GM23338 (cell line): ENCODE results near the gene ABHD10. TPM values are rescaled to one million over a fixed set of nuclear protein-coding genes. Genes with fewer than 3 reads are reported as not detected.

Source experiments
- ATAC-seq: fragments of 200-7000 bp; cut with Tn5 transposase; 3 replicates; pipeline ENCODE4 v1.9.1; 2020
- DNase-seq: peaks from one replicate; pipeline ENCODE4 v3.0.0-alpha.2; 2015; ENCODE audit warnings: low spot score
- H2AFZ ChIP-seq: fragments of 200-600 bp; sonication (generic); 2 replicates; pipeline ENCODE4 v1.8.0; 2016; ENCODE audit warnings: antibody characterized with exemption, mild to moderate bottlenecking, moderate library complexity
- H3F3A ChIP-seq: fragments of 200-600 bp; sonication (generic); replicated peaks from 2 replicates; pipeline ENCODE4 v1.8.0; 2017; ENCODE audit warnings: antibody characterized with exemption, mixed run types, low read depth
- H3K27ac ChIP-seq: fragments of 200-600 bp; sonication (generic); 2 replicates; pipeline ENCODE4 v1.6.1; 2016; ENCODE audit warnings: low read depth
- H3K27me3 ChIP-seq: fragments of 200-600 bp; sonication (generic); 2 replicates; pipeline ENCODE4 v1.8.0; 2016; ENCODE audit warnings: mild to moderate bottlenecking, mixed run types, moderate library complexity; ENCODE audit not compliant: insufficient read depth
- H3K36me3 ChIP-seq: fragments of 200-600 bp; sonication (generic); 2 replicates; pipeline ENCODE4 v1.8.0; 2016; ENCODE audit warnings: mild to moderate bottlenecking; ENCODE audit not compliant: insufficient read depth
- H3K4me1 ChIP-seq: fragments of 200-600 bp; sonication (generic); 2 replicates; pipeline ENCODE4 v1.8.0; 2016; ENCODE audit warnings: mild to moderate bottlenecking, moderate library complexity; ENCODE audit not compliant: insufficient read depth
- H3K4me2 ChIP-seq: fragments of 200-600 bp; sonication (generic); 2 replicates; pipeline ENCODE4 v1.7.1; 2017; ENCODE audit warnings: mixed run types
- H3K4me3 ChIP-seq: fragments of 200-600 bp; sonication (generic); 2 replicates; pipeline ENCODE4 v1.6.1; 2016; ENCODE audit warnings: mixed run types
- H3K79me2 ChIP-seq: fragments of 200-600 bp; sonication (generic); replicated peaks from 2 replicates; pipeline ENCODE4 v1.8.0; 2017; ENCODE audit warnings: mild to moderate bottlenecking; ENCODE audit not compliant: insufficient read depth
- H3K9me2 ChIP-seq: fragments of 200-600 bp; sonication (generic); 2 replicates; pipeline ENCODE4 v1.8.0; 2017; ENCODE audit not compliant: insufficient read depth
- H4K20me1 ChIP-seq: fragments of 200-600 bp; sonication (generic); replicated peaks from 2 replicates; pipeline ENCODE4 v1.8.0; 2017; ENCODE audit warnings: mild to moderate bottlenecking; ENCODE audit not compliant: insufficient read depth
- H3K27ac Mint-ChIP-seq: 2 replicates; pipeline ENCODE4 v1.8.0; 2020; ENCODE audit warnings: inconsistent platforms, mild to moderate bottlenecking, moderate library complexity, mixed read lengths
- H3K27me3 Mint-ChIP-seq: 3 replicates; pipeline ENCODE4 v1.8.0; 2022; ENCODE audit warnings: low read depth, mild to moderate bottlenecking, moderate library complexity, mixed read lengths, inconsistent platforms; ENCODE audit not compliant: insufficient read depth, poor library complexity
- H3K36me3 Mint-ChIP-seq: 3 replicates; pipeline ENCODE4 v1.8.0; 2021; ENCODE audit warnings: low read depth, mild to moderate bottlenecking, inconsistent platforms, moderate library complexity, mixed read lengths
- H3K4me1 Mint-ChIP-seq: 3 replicates; pipeline ENCODE4 v1.8.0; 2020; ENCODE audit warnings: mild to moderate bottlenecking, inconsistent platforms, mixed read lengths
- H3K4me3 Mint-ChIP-seq: 3 replicates; pipeline ENCODE4 v1.8.0; 2021; ENCODE audit warnings: moderate library complexity, mild to moderate bottlenecking, inconsistent platforms, mixed read lengths
- H3K9me3 Mint-ChIP-seq: 3 replicates; pipeline ENCODE4 v1.8.0; 2020; ENCODE audit warnings: moderate library complexity, mild to moderate bottlenecking, inconsistent platforms, mixed read lengths
- EZH2 ChIP-seq: fragments of 200-600 bp; sonication (generic); IDR thresholded peaks from one replicate; pipeline ENCODE4 v1.8.0; 2017; ENCODE audit warnings: antibody characterized with exemption, mild to moderate bottlenecking, low read depth; ENCODE audit not compliant: unreplicated experiment
- EZH2phosphoT487 ChIP-seq: fragments of 200-600 bp; sonication (generic); IDR thresholded peaks from one replicate; pipeline ENCODE4 v1.8.1; 2018; ENCODE audit warnings: antibody characterized with exemption; ENCODE audit not compliant: unreplicated experiment
- POLR2AphosphoS5 ChIP-seq: IDR thresholded peaks from 2 replicates; pipeline ENCODE4 v1.6.1; 2016; ENCODE audit warnings: antibody characterized with exemption, low read depth
- STAT1 ChIP-seq: IDR thresholded peaks from one replicate; pipeline ENCODE4 v1.6.1; 2016; ENCODE audit warnings: antibody characterized with exemption; ENCODE audit not compliant: unreplicated experiment
- polyA plus RNA-seq: library from polyadenylated mRNA; unstranded; fragments of >200 nt; fragmentation: Nextera tagmentation; extraction: Ambion mirVana; gene quantifications from 2 replicates; pipeline ENCODE4 v1.2.1, GENCODE V29; 2016
- total RNA-seq: library from RNA; depleted of rRNA; stranded (reverse); fragments of >200 nt; shearing (Covaris generic); gene quantifications from 2 replicates; pipeline ENCODE4 v1.2.3, GENCODE V29; 2014
- TF ChIP-seq, protein P1 (sequence below): fragments of 250-450 bp; sonication (Bioruptor Pico); IDR thresholded peaks from 2 replicates; pipeline ENCODE4 v1.5.0; 2020; ENCODE audit warnings: mild to moderate bottlenecking, moderate library complexity
- TF ChIP-seq, protein P2 (sequence below), 2 experiments: fragments of 200-600 bp in 1 of 2; sonication (generic) in 1 of 2; conservative IDR thresholded peaks; 2 replicates each; pipeline versions ENCODE4 v1.5.1 to v1.6.1; 2016 to 2017; ENCODE audit warnings: antibody characterized with exemption in 2 of 2, low read depth in 2 of 2, mild to moderate bottlenecking in 2 of 2, moderate library complexity in 1 of 2

The ABHD10 gene
- total and polyA plus RNA-seq, 2 experiments from 2014 or later = 16.9 to 28.0 TPM

DNA sequence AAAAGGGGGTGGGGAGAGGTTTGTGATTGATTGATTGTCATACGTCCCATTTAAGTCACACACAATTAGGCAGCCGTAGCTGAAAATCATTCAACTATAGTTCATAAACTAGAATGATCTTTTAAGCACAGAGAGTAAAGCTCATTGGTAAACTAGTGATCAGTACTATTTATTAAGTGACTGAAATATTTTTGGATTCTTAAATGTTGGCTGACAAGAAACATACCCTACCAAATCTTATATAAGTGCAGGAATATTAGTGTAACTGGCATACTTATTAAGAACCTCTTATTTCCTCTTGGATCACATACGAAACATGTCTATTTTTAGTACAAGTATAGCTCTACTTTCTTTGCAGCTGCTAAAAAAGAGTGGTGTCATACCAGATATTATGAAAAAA lies 8.4 kb upstream of the ABHD10 start (continued):
- TF ChIP-seq, protein P1, sequence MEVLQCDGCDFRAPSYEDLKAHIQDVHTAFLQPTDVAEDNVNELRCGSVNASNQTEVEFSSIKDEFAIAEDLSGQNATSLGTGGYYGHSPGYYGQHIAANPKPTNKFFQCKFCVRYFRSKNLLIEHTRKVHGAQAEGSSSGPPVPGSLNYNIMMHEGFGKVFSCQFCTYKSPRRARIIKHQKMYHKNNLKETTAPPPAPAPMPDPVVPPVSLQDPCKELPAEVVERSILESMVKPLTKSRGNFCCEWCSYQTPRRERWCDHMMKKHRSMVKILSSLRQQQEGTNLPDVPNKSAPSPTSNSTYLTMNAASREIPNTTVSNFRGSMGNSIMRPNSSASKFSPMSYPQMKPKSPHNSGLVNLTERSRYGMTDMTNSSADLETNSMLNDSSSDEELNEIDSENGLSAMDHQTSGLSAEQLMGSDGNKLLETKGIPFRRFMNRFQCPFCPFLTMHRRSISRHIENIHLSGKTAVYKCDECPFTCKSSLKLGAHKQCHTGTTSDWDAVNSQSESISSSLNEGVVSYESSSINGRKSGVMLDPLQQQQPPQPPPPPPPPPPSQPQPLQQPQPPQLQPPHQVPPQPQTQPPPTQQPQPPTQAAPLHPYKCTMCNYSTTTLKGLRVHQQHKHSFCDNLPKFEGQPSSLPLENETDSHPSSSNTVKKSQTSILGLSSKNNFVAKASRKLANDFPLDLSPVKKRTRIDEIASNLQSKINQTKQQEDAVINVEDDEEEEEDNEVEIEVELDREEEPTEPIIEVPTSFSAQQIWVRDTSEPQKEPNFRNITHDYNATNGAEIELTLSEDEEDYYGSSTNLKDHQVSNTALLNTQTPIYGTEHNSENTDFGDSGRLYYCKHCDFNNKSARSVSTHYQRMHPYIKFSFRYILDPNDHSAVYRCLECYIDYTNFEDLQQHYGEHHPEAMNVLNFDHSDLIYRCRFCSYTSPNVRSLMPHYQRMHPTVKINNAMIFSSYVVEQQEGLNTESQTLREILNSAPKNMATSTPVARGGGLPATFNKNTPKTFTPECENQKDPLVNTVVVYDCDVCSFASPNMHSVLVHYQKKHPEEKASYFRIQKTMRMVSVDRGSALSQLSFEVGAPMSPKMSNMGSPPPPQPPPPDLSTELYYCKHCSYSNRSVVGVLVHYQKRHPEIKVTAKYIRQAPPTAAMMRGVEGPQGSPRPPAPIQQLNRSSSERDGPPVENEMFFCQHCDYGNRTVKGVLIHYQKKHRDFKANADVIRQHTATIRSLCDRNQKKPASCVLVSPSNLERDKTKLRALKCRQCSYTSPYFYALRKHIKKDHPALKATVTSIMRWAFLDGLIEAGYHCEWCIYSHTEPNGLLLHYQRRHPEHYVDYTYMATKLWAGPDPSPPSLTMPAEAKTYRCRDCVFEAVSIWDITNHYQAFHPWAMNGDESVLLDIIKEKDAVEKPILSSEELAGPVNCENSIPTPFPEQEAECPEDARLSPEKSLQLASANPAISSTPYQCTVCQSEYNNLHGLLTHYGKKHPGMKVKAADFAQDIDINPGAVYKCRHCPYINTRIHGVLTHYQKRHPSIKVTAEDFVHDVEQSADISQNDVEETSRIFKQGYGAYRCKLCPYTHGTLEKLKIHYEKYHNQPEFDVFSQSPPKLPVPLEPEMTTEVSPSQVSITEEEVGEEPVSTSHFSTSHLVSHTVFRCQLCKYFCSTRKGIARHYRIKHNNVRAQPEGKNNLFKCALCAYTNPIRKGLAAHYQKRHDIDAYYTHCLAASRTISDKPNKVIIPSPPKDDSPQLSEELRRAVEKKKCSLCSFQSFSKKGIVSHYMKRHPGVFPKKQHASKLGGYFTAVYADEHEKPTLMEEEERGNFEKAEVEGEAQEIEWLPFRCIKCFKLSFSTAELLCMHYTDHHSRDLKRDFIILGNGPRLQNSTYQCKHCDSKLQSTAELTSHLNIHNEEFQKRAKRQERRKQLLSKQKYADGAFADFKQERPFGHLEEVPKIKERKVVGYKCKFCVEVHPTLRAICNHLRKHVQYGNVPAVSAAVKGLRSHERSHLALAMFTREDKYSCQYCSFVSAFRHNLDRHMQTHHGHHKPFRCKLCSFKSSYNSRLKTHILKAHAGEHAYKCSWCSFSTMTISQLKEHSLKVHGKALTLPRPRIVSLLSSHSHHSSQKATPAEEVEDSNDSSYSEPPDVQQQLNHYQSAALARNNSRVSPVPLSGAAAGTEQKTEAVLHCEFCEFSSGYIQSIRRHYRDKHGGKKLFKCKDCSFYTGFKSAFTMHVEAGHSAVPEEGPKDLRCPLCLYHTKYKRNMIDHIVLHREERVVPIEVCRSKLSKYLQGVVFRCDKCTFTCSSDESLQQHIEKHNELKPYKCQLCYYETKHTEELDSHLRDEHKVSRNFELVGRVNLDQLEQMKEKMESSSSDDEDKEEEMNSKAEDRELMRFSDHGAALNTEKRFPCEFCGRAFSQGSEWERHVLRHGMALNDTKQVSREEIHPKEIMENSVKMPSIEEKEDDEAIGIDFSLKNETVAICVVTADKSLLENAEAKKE = no peak
- TF ChIP-seq EZH2phosphoT487 (no peak), EZH2 (no peak)

GRCh38 chr3:111971533-111972130 lies 7.2 kb upstream of the ABHD10 start:
- Histone ChIP-seq H3K27ac (no peak overlapping the region), H3K4me2 (no peak overlapping the region), H3K9me2 (no peaks in the 10 kb centered on the region), H3F3A (no peaks in the 10 kb centered on the region), H4K20me1 (no peaks in the 10 kb centered on the region), H3K36me3 (no peaks in the 10 kb centered on the region), H3K4me1 (peaks cover 7% of the 10 kb centered on the region), H3K4me3 (no peak overlapping the region), H3K27me3 (no peaks in the 10 kb centered on the region), H2AFZ (no peak overlapping the region), H3K79me2 (no peaks in the 10 kb centered on the region)
- no peaks in the 10 kb centered on the region for H3K9me3 Mint-ChIP-seq
- ATAC-seq = no peak; the same call in 1 of the 3 replicates
- no peak overlapping the region for H3K4me3 Mint-ChIP-seq
- peaks cover 8% of the 10 kb centered on the region for H3K4me1 Mint-ChIP-seq
- H3K36me3 Mint-ChIP-seq = peaks cover 4% of the 10 kb centered on the region; the same call in 1 of the 3 replicates
- H3K27me3 Mint-ChIP-seq = no peaks in the 10 kb centered on the region
- H3K27ac Mint-ChIP-seq = no peak overlapping the region
- DNase-seq = no peak
- no peak for TF ChIP-seq STAT1
- TF ChIP-seq, protein P1 = no peak
- no peak for TF ChIP-seq EZH2
- TF ChIP-seq POLR2AphosphoS5 = no peak
- TF ChIP-seq, protein P2, sequence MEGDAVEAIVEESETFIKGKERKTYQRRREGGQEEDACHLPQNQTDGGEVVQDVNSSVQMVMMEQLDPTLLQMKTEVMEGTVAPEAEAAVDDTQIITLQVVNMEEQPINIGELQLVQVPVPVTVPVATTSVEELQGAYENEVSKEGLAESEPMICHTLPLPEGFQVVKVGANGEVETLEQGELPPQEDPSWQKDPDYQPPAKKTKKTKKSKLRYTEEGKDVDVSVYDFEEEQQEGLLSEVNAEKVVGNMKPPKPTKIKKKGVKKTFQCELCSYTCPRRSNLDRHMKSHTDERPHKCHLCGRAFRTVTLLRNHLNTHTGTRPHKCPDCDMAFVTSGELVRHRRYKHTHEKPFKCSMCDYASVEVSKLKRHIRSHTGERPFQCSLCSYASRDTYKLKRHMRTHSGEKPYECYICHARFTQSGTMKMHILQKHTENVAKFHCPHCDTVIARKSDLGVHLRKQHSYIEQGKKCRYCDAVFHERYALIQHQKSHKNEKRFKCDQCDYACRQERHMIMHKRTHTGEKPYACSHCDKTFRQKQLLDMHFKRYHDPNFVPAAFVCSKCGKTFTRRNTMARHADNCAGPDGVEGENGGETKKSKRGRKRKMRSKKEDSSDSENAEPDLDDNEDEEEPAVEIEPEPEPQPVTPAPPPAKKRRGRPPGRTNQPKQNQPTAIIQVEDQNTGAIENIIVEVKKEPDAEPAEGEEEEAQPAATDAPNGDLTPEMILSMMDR (conservative IDR thresholded peaks at IDR 0.05; ENCODE audit: low read depth in 2 of 2) = no peak
